Panc1 (cell line): ENCODE measurements around the gene DGCR8. TPM values are rescaled to one million over a fixed set of nuclear protein-coding genes. Genes with fewer than 3 reads are reported as not detected.

Source experiments
- ATAC-seq: fragments of 200-7000 bp; cut with Tn5 transposase; 2 replicates; pipeline ENCODE4 v1.9.1; 2020; ENCODE audit warnings: mild to moderate bottlenecking, moderate library complexity
- BruUV-seq: library from RNA; stranded (reverse); fragments of 400-500 nt; replicated peaks from 2 replicates; lab custom pipeline; 2021; lab: Mats Ljungman, UMichigan
- CTCF ChIA-PET: fragments of 300-600 bp; sonication (Branson Sonifier 250); formaldehyde crosslinking; loops from one replicate; lab custom pipeline; 2022; ENCODE audit warnings: antibody characterized with exemption; lab: Charles Lee
- POLR2A ChIA-PET: fragments of 300-600 bp; sonication (Branson Sonifier 250); formaldehyde crosslinking; loops from one replicate; lab custom pipeline; 2022; ENCODE audit warnings: antibody characterized with exemption; lab: Charles Lee
- DNase-seq: peaks from one replicate; pipeline ENCODE4 v3.0.0-alpha.2; 2010; ENCODE audit warnings: low read depth, low spot score
- H3K27ac ChIP-seq: 2 replicates; pipeline ENCODE4 v1.5.1; 2011; ENCODE audit warnings: mild to moderate bottlenecking, low read length, inconsistent platforms
- H3K27me3 ChIP-seq: fragments of 200-500 bp; sonication (Bioruptor generic); 2 replicates; pipeline ENCODE4 v1.6.0; 2014; ENCODE audit warnings: low read length, inconsistent platforms; ENCODE audit not compliant: control insufficient read depth, insufficient read depth
- H3K36me3 ChIP-seq: fragments of 200-500 bp; sonication (Bioruptor generic); 2 replicates; pipeline ENCODE4 v1.5.1; 2014; ENCODE audit warnings: inconsistent platforms, mild to moderate bottlenecking, low read length, moderate library complexity; ENCODE audit not compliant: control insufficient read depth, insufficient read depth
- H3K4me1 ChIP-seq: 2 replicates; pipeline ENCODE4 v1.5.1; 2011; ENCODE audit warnings: inconsistent platforms, mild to moderate bottlenecking, low read length, moderate library complexity; ENCODE audit not compliant: control insufficient read depth, insufficient read depth
- H3K4me3 ChIP-seq, 2 experiments: 2 replicates each; pipeline ENCODE4 v1.5.1; 2011 to 2012; ENCODE audit warnings: low read depth in 2 of 2, low read length in 2 of 2, mild to moderate bottlenecking in 2 of 2, inconsistent platforms in 1 of 2, moderate library complexity in 1 of 2
- H3K9me3 ChIP-seq: fragments of 200-500 bp; sonication (Bioruptor generic); 2 replicates; pipeline ENCODE4 v1.5.1; 2014; ENCODE audit warnings: low read depth, mild to moderate bottlenecking, inconsistent platforms, low read length, moderate library complexity; ENCODE audit not compliant: control insufficient read depth, insufficient read depth
- CTCF ChIP-seq: fragments of 450-650 bp; IDR thresholded peaks from 2 replicates; pipeline ENCODE4 v1.5.1; 2017; ENCODE audit warnings: mild to moderate bottlenecking
- POLR2AphosphoS5 ChIP-seq: IDR thresholded peaks from 2 replicates; pipeline ENCODE4 v1.6.1; 2012; ENCODE audit warnings: mild to moderate bottlenecking, low read depth, low read length, moderate library complexity
- REST ChIP-seq, 2 experiments: IDR thresholded peaks; 2 replicates each; pipeline ENCODE4 v1.6.1; 2011 to 2012; ENCODE audit warnings: low read depth in 2 of 2, control low read depth in 1 of 2, low read length in 1 of 2, mild to moderate bottlenecking in 1 of 2, moderate library complexity in 1 of 2; ENCODE audit not compliant: insufficient read depth in 1 of 2
- SIN3A ChIP-seq: IDR thresholded peaks from 2 replicates; pipeline ENCODE4 v1.6.1; 2012; ENCODE audit warnings: low read depth, mild to moderate bottlenecking, low read length, moderate library complexity, borderline replicate concordance; ENCODE audit not compliant: insufficient read depth
- TCF7L2 ChIP-seq: IDR thresholded peaks from 2 replicates; pipeline ENCODE4 v1.6.1; 2011; ENCODE audit warnings: mild to moderate bottlenecking, low read depth, low read length, inconsistent platforms
- in situ Hi-C: cut with HindIII; loops from 2 replicates; pipeline ENCODE4 v1.10.0; 2016; ENCODE audit warnings: low sequenced_read_pairs, low pct_unique_long_range_greater_than_20kb
- intact Hi-C: fragments of 100-400 bp; cut with micrococcal nuclease; formaldehyde crosslinking; loops from one replicate; pipeline ENCODE4 v1.10.0; 2022; ENCODE audit not compliant: unreplicated experiment
- total RNA-seq: library from RNA; stranded (reverse); gene quantifications from one replicate; pipeline ENCODE4 v1.2.1, GENCODE V29; 2021; ENCODE audit not compliant: unreplicated experiment

Gene DGCR8
- total RNA-seq, 1 experiment from 2014 or later: 35.0 TPM

GRCh38 chr22:20060700-20061480 lies 19.2 kb upstream of the DGCR8 start:
- ChIA-PET CTCF (no interaction called here), POLR2A (no interaction called here)
- no peak for DNase-seq
- H3K27ac ChIP-seq: no peak overlapping the region
- ATAC-seq: no peak
- in situ Hi-C loops (no loop called here), intact Hi-C loops (no loop called here)
- no TSS peak for BruUV-seq
- TF ChIP-seq POLR2AphosphoS5 (no peak), CTCF (no peak), SIN3A (no peak)
- no peak overlapping the region for H3K4me3 ChIP-seq
- H3K9me3 ChIP-seq: no peaks in the 10 kb centered on the region
- H3K4me1 ChIP-seq: no peaks in the 10 kb centered on the region
- H3K27me3 ChIP-seq: no peaks in the 10 kb centered on the region
- no peaks in the 10 kb centered on the region for H3K36me3 ChIP-seq

- Histone ChIP-seq H3K9me3 (no peaks in the 10 kb centered on the region), H3K4me3 (no peak overlapping the region), H3K27ac (no peak overlapping the region), H3K27me3 (no peaks in the 10 kb centered on the region), H3K36me3 (no peaks in the 10 kb centered on the region), H3K4me1 (no peaks in the 10 kb centered on the region)
- POLR2A ChIA-PET: no interaction called here
- DNase-seq (no peak), ATAC-seq (no peak)
- TF ChIP-seq CTCF: no peak
- no peak for TF ChIP-seq REST (IDR thresholded peaks at IDR 0.05; ENCODE audit: insufficient read depth in 1 of 2, low read depth in 2 of 2, low read length in 1 of 2)
- TF ChIP-seq POLR2AphosphoS5: no peak
- no peak for TF ChIP-seq SIN3A
- no peak for TF ChIP-seq TCF7L2
- in situ Hi-C loops (no loop called here), intact Hi-C loops (no loop called here)
- CTCF ChIA-PET: no interaction called here
- no TSS peak for BruUV-seq
Observed at GRCh38 chr22:20061481-20061861, 18.6 kb upstream of the DGCR8 start.
